T-helper 1 cell treated with Interleukin-12 subunit alpha and Interleukin-12 subunit beta and Interleukin-4 antibody, amounts not matched to agents 30 μg/mL and 1 μg/mL, for 36 hours (primary cell): ENCODE data around the gene NODAL.

Source experiments
- H3K27ac Mint-ChIP-seq: one replicate; pipeline ENCODE4 v1.8.0; 2021; ENCODE audit warnings: mild to moderate bottlenecking, mixed read lengths
- H3K27me3 Mint-ChIP-seq: one replicate; pipeline ENCODE4 v1.8.0; 2021; ENCODE audit warnings: low read depth, mixed read lengths
- H3K36me3 Mint-ChIP-seq: one replicate; pipeline ENCODE4 v1.8.0; 2021; ENCODE audit warnings: low read depth, mixed read lengths
- H3K4me1 Mint-ChIP-seq: one replicate; pipeline ENCODE4 v1.8.0; 2021; ENCODE audit warnings: low read depth, mixed read lengths
- H3K4me3 Mint-ChIP-seq: one replicate; pipeline ENCODE4 v1.8.0; 2021; ENCODE audit warnings: mild to moderate bottlenecking, moderate library complexity, mixed read lengths
- H3K9me3 Mint-ChIP-seq: one replicate; pipeline ENCODE4 v1.8.0; 2021; ENCODE audit warnings: mixed read lengths

NODAL gene

DNA sequence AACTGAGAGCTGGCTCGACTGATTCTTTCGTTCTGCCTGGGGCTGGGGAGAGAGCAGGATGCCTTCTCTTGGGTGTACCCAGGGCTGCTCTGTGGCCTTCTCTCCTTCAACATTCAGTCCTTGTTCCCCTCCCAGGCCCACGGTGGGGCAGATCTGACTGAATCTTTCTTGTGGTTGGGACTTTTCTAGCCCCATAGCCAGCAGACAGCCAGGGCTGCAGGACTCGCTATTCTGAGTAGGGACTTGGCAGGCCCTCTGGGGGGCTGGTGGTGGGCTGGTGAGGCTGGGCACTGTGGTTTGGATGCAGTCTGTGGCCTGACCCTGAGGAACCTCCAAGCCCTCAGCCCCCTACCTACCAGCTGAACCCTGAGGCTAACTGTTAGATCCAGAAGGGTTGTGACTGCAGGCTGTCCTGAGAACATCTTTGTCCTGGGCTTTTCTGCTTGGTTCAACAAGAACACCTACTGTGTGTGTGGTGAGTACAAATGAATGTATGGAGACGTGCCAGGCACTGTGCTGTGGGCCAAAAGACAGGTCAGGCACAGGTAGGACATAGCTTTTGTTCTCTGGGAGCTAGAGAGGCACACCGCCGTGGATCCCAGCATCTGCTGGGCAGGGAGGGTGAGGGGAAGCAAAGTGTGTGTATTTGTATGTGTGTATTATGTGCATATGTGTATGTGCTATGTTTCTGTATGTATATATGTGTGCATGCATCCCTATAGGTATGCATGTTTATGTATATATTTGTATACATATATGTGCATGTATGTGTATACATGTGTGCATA, 35.0 kb upstream of the NODAL start:
- Mint-ChIP-seq H3K9me3 (no peaks in the 10 kb centered on the region), H3K36me3 (no peaks in the 10 kb centered on the region), H3K4me3 (no peak overlapping the region), H3K27me3 (peaks cover 66% of the 10 kb centered on the region), H3K27ac (no peak overlapping the region), H3K4me1 (peaks cover 22% of the 10 kb centered on the region)

DNA sequence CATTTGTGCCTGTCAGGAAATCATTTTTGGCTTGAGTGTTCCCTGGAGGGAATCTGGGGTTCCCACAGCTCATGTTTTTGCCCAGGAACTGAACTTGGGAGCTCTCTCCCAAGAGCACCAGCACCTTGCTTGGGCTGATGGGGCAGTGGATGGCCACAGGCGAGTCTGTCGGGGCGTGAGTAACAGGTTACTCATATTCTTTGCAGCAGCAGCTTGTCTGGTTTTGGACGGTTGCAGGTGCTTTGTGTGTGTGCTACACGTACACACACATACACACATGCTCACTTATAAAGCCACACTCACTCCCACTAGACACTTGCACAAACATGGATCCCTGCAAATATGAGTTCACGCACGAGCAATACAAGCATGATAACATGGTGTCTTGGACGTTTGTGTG, 34.2 kb upstream of the NODAL start:
- Mint-ChIP-seq H3K27me3 (peaks cover 61% of the 10 kb centered on the region), H3K27ac (no peak overlapping the region), H3K4me1 (peaks cover 20% of the 10 kb centered on the region), H3K36me3 (no peaks in the 10 kb centered on the region), H3K4me3 (no peak overlapping the region), H3K9me3 (no peaks in the 10 kb centered on the region)

DNA sequence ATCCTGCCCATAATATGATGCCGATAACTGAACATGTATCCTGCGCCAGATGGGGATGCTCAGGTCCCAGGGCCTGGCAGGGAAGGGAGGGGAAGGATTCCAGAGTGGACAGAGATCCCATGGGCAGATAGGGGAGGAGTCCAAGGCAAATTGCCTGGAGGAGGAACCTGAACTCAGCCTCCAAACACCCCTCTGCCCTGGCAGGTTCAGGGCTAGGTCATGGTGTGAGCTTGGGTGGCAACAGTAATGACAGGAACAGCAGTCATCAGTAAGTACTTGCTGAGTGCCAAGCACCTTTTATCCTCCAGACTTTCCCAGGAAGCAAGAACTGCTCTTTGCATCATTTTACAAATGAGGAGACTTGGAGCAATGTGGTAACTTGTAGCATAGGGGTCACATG, 33.3 kb upstream of the NODAL start:
- Mint-ChIP-seq H3K4me1 (peaks cover 11% of the 10 kb centered on the region), H3K27me3 (peaks cover 52% of the 10 kb centered on the region), H3K9me3 (no peaks in the 10 kb centered on the region), H3K27ac (no peak overlapping the region), H3K4me3 (no peak overlapping the region), H3K36me3 (no peaks in the 10 kb centered on the region)

DNA sequence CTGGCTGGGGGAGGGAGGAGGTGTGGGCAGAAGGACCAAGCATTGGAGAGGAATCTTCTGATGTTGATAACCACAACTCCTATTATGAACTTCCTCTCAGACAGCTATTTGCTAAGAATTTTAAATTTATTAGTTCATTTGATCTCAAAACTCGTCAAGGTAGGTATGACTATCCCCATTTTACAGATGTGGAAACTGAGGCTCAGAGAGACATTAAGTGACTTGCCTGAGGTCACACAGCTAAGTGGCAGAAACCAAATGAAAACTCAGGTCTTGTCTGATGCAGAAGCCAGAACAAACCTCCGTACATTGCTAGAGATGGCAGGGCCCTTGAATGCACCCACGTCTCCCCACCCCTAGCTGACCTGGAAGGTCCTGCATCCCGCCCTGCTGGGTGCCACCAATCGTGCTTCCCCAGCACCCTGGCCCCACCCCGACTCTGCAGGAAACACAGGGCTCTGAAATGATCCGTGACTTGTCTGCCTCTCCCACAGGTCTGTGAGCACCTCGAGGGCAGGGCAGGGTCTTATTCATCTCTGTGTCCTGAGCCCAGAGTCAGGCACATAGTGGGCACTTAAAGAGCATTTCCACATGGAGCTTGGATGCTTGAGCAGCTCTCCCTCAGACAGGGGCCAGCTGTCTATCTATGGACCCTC, 31.4 kb upstream of the NODAL start:
- Mint-ChIP-seq H3K4me1 (peaks cover 8% of the 10 kb centered on the region), H3K4me3 (no peak overlapping the region), H3K27ac (no peak overlapping the region), H3K27me3 (peaks cover 45% of the 10 kb centered on the region), H3K36me3 (no peaks in the 10 kb centered on the region), H3K9me3 (no peaks in the 10 kb centered on the region)

DNA sequence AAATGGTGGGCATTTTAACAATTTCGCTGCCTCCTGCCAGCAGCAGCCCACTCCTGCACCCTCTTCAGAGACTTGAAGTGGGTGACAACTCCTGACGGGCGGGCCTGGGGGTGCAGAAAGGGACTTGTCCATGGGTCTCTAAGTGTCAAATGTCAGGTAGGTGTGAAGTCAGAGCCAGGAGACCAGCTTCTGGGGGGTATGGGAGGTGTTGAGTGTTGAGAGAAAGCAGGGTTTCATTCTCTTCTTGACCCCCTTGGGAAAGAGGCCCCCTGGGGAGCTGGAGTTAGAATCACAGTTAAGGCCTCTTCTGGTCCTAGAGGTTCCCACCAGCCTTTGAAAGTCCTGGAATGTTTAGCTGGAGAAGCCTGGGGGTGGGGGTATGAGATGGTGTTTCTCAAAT, 25.5 kb upstream of the NODAL start:
- Mint-ChIP-seq H3K27ac (no peak overlapping the region), H3K36me3 (no peaks in the 10 kb centered on the region), H3K4me1 (no peaks in the 10 kb centered on the region), H3K9me3 (no peaks in the 10 kb centered on the region), H3K4me3 (no peak overlapping the region), H3K27me3 (peaks cover 14% of the 10 kb centered on the region)

DNA sequence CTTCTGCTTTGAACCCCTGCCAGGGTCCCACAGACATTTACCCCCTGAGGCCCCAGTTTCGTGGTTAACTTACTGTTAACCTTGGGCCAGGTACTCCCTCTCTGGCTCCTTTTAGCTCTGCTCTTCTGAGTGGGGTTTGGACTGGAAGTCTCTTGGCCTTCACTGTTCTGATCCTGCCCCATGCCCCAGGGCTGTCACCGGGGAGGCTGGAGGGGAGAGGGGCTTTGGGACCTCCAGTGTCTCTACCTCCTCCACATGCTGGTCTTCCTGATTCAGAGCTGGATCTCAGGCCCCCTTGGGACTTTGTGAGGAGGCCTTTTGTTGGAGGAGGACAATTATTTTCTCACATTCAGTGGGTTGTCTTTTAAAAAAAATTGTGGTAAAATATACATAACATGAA, 24.4 kb upstream of the NODAL start:
- Mint-ChIP-seq H3K27me3 (peaks cover 23% of the 10 kb centered on the region), H3K4me1 (no peaks in the 10 kb centered on the region), H3K27ac (no peak overlapping the region), H3K4me3 (no peak overlapping the region), H3K9me3 (no peaks in the 10 kb centered on the region), H3K36me3 (no peaks in the 10 kb centered on the region)

DNA sequence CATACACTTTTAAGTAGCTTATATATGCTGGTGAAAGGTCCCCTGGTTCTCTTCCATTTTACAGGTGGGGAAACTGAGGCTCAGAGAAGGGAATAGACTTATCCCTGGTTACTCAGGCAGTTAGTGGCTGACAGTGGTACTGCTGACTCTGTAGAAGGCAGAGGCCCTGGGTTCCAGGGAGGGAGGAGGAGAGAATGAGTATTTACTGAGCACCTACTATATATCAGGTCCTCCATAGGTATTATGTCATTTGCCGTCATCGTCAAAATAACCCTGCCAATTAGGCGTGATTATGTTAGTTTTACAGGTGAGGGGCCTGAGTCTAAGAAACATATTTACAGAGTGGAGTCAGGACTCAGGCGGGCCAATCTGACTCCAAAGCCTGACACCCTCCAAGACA, 23.8 kb upstream of the NODAL start:
- no peaks in the 10 kb centered on the region for H3K9me3 Mint-ChIP-seq
- no peak overlapping the region for H3K27ac Mint-ChIP-seq
- no peaks in the 10 kb centered on the region for H3K4me1 Mint-ChIP-seq
- no peak overlapping the region for H3K4me3 Mint-ChIP-seq
- H3K27me3 Mint-ChIP-seq: peaks cover 26% of the 10 kb centered on the region
- no peaks in the 10 kb centered on the region for H3K36me3 Mint-ChIP-seq

DNA sequence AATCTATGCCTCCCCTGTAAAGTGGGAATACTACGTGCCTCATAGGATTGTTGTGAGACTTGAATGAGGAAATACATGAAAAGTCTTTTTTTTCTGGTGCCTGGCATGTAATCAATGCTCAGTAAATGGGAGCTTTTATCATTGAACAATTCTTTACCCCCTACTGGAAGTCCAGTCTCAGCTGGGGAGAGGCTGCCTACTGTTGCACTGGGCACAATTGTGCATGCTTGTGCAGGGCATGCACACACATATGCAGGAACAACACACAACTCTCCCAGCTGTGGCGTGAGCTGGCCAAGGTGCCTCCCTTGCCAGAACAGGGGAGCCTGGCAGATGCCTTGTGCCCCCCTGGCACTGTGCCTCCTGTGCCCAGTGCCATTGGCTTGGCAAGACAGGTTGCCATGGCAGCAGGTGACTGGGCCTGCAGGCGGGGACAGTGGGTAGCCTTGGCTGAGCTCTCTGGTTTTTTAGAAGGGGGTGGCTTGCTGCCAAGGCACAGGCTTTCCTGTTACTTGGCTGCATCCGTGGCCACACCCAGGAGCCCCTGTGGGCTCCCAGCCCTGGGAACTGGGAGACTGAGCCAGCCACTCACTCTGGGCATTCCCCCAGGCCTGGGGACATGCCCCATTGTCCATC, 21.0 kb upstream of the NODAL start:
- no peaks in the 10 kb centered on the region for H3K9me3 Mint-ChIP-seq
- H3K4me3 Mint-ChIP-seq: no peak overlapping the region
- H3K36me3 Mint-ChIP-seq: no peaks in the 10 kb centered on the region
- no peaks in the 10 kb centered on the region for H3K4me1 Mint-ChIP-seq
- H3K27ac Mint-ChIP-seq: no peak overlapping the region
- peaks cover 46% of the 10 kb centered on the region for H3K27me3 Mint-ChIP-seq

DNA sequence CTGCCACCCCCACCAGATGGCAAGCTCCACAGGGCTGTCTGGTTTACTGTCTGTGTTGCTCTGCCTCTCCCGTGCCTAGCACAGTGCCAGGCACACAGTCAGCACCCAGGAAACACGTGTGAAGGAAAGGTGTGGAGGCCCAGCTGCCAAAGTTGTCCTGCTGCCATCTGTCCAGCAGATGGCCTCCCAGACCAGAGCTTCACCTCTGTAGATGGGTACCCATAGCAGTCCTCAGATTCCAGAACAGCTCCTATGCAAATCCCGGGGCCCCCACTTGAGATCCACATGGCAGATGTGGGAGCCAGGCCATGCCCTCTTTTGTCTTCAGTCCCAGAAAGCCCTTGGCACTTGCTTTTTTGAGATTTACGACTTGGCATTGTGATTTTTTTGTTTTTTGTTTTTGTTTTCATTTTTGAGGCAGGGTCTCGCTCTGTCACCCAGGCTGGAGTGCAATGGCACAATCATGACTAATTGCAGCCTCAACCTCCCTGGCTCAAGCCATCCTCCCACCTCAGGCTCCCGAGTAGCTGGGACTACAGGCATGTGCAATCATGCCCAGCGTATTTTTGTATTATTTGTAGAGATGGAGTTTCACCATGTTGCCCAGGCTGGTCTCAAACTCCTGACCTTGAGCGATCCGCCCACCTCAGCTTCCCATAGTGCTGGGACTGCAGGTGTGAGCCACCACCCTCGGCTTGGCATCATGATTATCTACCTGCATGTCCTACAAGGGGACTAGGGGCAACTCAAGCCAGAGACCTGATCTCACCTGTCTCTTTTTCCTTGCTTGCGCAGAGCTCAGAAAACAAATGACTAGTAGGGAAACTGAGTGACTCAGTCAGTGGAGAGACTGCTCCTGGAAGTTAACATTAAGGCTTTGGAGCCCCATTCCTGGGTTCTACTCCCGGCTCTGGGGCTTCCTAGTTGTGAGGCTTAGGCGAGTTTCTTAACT, 20.2 kb upstream of the NODAL start:
- no peaks in the 10 kb centered on the region for H3K9me3 Mint-ChIP-seq

DNA sequence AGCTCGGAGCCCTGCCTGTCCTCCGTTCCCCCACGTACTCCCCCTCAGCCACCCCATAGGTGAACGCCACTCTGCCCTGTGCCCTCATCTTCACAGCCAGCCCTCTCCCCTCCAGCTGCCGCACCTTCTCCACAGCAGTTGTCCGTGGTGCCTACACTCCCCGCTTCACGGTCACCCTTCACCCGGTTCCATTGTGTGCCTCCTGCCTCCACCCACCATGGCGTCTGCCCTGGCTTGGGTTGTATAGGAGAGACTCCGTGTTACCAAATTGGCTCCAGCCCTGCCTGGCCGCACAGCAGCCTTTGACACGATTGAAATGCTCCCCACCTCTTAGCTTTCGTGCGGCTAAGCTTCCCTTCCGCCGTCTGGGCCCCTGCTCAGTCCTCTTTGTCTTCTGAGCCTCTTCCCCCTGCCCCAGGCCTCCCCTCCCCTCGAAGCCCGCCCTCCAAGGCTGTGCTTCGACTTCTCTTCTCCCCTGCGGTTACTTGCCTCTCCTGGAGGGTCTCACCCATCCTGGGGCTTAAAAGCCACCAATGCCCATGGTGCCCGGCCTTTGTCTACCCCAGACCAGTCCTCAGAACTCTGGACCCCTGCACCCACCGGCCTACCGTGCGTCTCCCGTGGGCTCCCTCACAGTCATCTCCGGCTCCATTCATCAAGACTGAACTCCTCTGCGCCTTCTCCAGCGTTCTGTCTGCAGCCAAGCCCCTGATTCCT, 18.5 kb upstream of the NODAL start:
- Mint-ChIP-seq H3K36me3 (no peaks in the 10 kb centered on the region), H3K4me1 (no peaks in the 10 kb centered on the region), H3K27me3 (peaks cover 62% of the 10 kb centered on the region), H3K9me3 (no peaks in the 10 kb centered on the region), H3K27ac (no peak overlapping the region), H3K4me3 (no peak overlapping the region)

More for the DNA sequence above, 20.2 kb upstream of the NODAL start:
- Mint-ChIP-seq H3K4me3 (no peak overlapping the region), H3K4me1 (no peaks in the 10 kb centered on the region), H3K36me3 (no peaks in the 10 kb centered on the region), H3K27me3 (peaks cover 52% of the 10 kb centered on the region), H3K27ac (no peak overlapping the region)

DNA sequence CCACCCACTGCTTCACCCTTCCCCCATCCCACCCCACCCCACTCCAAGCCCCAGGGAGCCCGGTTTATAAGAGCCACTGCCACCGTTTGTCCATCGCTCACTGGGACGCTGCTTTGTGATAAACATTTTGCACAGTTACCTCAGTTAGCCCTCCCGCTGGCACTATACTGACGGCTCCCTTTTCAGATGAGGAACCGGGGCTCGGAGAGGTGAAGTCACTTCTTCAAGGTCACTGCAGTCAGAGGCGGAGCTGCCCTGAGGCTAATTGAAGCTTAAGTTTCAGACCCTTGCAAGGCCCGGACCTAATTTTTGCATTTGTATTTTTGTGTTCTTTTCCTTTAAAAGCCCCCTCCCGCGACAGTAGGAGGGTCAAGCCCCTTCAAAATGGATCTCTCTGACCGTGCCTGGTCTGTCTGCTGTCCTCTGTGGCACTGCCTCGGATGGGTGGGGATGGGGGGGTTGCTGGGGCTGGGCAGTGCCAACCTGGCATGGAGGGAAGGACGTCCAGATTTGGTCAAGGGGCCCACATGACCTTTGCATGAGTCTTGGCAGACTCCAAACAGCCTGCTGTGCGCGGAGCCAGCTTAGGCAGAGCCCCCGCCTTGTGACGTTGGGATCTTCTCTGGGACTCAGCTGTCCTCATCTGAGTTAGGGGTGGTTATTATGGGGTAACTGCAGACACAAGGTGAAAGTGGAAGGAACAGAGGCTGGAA, 17.7 kb upstream of the NODAL start:
- no peaks in the 10 kb centered on the region for H3K36me3 Mint-ChIP-seq
- no peaks in the 10 kb centered on the region for H3K4me1 Mint-ChIP-seq
- H3K9me3 Mint-ChIP-seq: no peaks in the 10 kb centered on the region
- peaks cover 63% of the 10 kb centered on the region for H3K27me3 Mint-ChIP-seq
- no peak overlapping the region for H3K4me3 Mint-ChIP-seq
- no peak overlapping the region for H3K27ac Mint-ChIP-seq

DNA sequence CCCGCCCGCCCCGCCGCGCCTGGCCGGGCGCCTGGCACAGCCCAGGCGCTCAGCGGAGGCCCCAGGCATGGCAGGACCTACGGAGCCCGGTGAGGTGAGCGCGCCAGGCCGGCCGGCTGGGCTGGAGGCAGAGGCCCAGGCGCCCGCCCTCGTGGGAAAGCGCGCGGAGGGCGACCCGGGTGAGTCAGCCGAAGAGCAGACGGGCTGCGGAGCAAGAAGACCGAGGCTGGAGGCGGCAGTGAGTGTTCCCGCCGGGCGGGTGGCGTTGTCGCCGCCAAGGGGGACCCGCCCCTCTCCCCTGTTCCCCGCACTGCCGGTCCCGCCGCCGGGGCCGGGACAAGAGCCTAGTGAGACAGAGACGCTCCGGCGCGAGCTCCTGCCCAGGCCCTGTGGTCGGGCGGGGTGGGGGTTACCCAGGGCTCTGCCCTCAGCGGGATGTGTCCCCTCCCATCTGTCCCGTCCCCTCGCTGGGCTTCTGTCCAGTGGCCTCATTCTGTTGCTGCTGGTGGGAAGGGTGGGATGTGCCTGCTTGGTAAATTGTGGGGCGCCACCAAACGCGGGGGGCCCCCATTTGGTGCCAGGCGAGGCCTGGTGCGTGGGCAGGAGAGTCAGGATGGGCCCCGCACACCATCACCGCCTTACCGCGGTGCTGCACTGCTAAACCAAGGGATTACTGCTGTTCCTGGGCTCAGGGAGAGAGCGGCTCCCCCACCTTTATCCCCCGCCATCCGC, 17.0 kb upstream of the NODAL start:
- H3K4me1 Mint-ChIP-seq: no peaks in the 10 kb centered on the region
- no peaks in the 10 kb centered on the region for H3K36me3 Mint-ChIP-seq
- no peak overlapping the region for H3K4me3 Mint-ChIP-seq
- no peak overlapping the region for H3K27ac Mint-ChIP-seq
- H3K9me3 Mint-ChIP-seq: no peaks in the 10 kb centered on the region
- peaks cover 65% of the 10 kb centered on the region for H3K27me3 Mint-ChIP-seq

DNA sequence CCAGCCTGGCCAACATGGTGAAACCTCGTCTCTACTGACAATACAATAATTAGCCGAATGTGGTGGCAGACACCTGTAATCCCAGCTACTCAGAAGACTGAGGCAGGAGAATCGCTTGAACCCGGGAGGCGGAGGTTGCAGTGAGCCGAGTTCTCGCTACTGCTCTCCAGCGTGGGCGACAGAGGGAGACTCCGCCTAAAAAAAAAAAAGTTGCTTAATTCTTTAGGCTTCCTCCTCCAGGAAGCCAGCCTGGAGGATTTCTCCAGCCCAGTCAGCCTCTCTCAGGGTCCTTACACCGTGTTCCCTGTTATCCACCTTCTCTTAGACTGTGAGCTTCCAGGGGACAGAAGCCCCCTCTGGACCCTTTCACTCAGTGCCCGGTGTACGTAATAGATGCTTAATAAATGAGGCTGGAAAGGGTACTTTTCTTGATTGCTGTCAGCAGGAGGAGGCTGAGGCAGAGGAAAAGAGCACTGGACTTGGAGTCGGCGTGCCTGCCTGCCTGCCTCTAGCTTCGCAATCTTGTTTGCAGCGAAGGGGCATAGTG, 16.4 kb upstream of the NODAL start:
- no peaks in the 10 kb centered on the region for H3K9me3 Mint-ChIP-seq
- no peak overlapping the region for H3K4me3 Mint-ChIP-seq
- H3K27me3 Mint-ChIP-seq: peaks cover 67% of the 10 kb centered on the region
- no peaks in the 10 kb centered on the region for H3K36me3 Mint-ChIP-seq
- H3K27ac Mint-ChIP-seq: no peak overlapping the region
- no peaks in the 10 kb centered on the region for H3K4me1 Mint-ChIP-seq
